ENCODE measurements around the gene ATP2A1.

ATP2A1 gene

DNA sequence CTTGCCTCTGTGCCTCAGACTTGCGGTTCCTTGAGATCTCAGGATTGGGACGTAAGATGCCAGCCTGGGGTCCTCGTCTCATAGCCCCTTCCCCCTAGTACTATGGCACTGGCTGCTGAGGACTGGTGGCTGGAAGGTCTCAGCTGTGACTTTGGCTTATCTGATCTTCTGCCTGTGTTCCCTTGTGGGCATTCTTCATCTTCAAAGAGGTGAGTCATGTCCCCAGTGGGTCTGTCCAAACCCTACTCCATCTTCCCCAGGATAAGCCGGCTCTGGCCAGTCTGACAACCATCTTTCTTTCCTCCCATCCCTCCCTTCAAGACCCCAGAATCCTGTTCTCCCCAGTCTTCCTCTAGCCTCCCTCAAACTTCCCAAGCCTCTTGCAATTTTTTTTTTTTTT lies 57.1 kb downstream of the ATP2A1 start:
- Histone ChIP-seq H2AFZ (no peak overlapping the region), H3K36me3 (ENCODE audit: control insufficient read depth, insufficient read depth, low read length) (no peaks in the 10 kb centered on the region), H3K27me3 (ENCODE audit: control insufficient read depth, insufficient read depth, low read length) (no peaks in the 10 kb centered on the region), H3K9me3 (ENCODE audit: control insufficient read depth, low read length) (no peaks in the 10 kb centered on the region), H3K9ac (no peak overlapping the region), H3K27ac (no peak overlapping the region), H3K79me2 (no peaks in the 10 kb centered on the region), H3K4me1 (no peaks in the 10 kb centered on the region), H3K4me3 (ENCODE audit: low read depth, low read length) (no peak overlapping the region), H3K4me2 (ENCODE audit: low read length) (no peak overlapping the region)
- no peak for TF ChIP-seq CTCF (IDR thresholded peaks at IDR 0.05)

GRCh38 chr16:28935924-28936783 lies 57.9 kb downstream of the ATP2A1 start:
- no peaks in the 10 kb centered on the region for H3K4me1 ChIP-seq
- H3K79me2 ChIP-seq = no peaks in the 10 kb centered on the region
- no peak overlapping the region for H3K9ac ChIP-seq
- H3K4me2 ChIP-seq (ENCODE audit: low read length) = no peak overlapping the region
- H3K9me3 ChIP-seq (ENCODE audit: control insufficient read depth, low read length) = no peaks in the 10 kb centered on the region
- no peak overlapping the region for H3K27ac ChIP-seq
- H2AFZ ChIP-seq = peak overlapping the region; percentile 23
- no peaks in the 10 kb centered on the region for H3K27me3 ChIP-seq (ENCODE audit: control insufficient read depth, insufficient read depth, low read length)
- TF ChIP-seq CTCF (IDR thresholded peaks at IDR 0.05) = no peak
- H3K36me3 ChIP-seq (ENCODE audit: control insufficient read depth, insufficient read depth, low read length) = no peaks in the 10 kb centered on the region
- H3K4me3 ChIP-seq (ENCODE audit: low read depth, low read length) = no peak overlapping the region

- H3K9me3 ChIP-seq (ENCODE audit: control insufficient read depth, low read length) = no peaks in the 10 kb centered on the region
- no peaks in the 10 kb centered on the region for H3K79me2 ChIP-seq
- H3K9ac ChIP-seq = no peak overlapping the region
- H3K4me3 ChIP-seq (ENCODE audit: low read depth, low read length) = no peak overlapping the region
- H3K27me3 ChIP-seq (ENCODE audit: control insufficient read depth, insufficient read depth, low read length) = no peaks in the 10 kb centered on the region
- H3K27ac ChIP-seq = no peak overlapping the region
- peak overlapping the region; percentile 23 for H2AFZ ChIP-seq
- no peaks in the 10 kb centered on the region for H3K4me1 ChIP-seq
- H3K4me2 ChIP-seq (ENCODE audit: low read length) = no peak overlapping the region
- no peaks in the 10 kb centered on the region for H3K36me3 ChIP-seq (ENCODE audit: control insufficient read depth, insufficient read depth, low read length)
- TF ChIP-seq CTCF (IDR thresholded peaks at IDR 0.05) = no peak
Measured at GRCh38 chr16:28936784-28937155, 58.5 kb downstream of the ATP2A1 start.

- H3K9me3 ChIP-seq (ENCODE audit: control insufficient read depth, low read length) = no peaks in the 10 kb centered on the region
- H3K4me3 ChIP-seq (ENCODE audit: low read depth, low read length) = no peak overlapping the region
- H3K9ac ChIP-seq = no peak overlapping the region
- H3K4me2 ChIP-seq (ENCODE audit: low read length) = no peak overlapping the region
- H3K27ac ChIP-seq = no peak overlapping the region
- no peak overlapping the region for H2AFZ ChIP-seq
- H3K4me1 ChIP-seq = no peaks in the 10 kb centered on the region
- H3K36me3 ChIP-seq (ENCODE audit: control insufficient read depth, insufficient read depth, low read length) = no peaks in the 10 kb centered on the region
- H3K27me3 ChIP-seq (ENCODE audit: control insufficient read depth, insufficient read depth, low read length) = no peaks in the 10 kb centered on the region
- H3K79me2 ChIP-seq = no peaks in the 10 kb centered on the region
- no peak for TF ChIP-seq CTCF (IDR thresholded peaks at IDR 0.05)
Measured at GRCh38 chr16:28937222-28937876, 59.1 kb downstream of the ATP2A1 start.
